Ovary (tissue), 9 donors: ENCODE results near the gene UBE2E3. TPM values are rescaled to one million over a fixed set of nuclear protein-coding genes. Genes with fewer than 3 reads are reported as not detected.

Experiments
- DNase-seq, 5 donors: peaks; one replicate each; pipeline ENCODE4 v3.0.0-alpha.2; 2019 to 2020
- H3K27ac ChIP-seq, 2 donors: fragments of 200-600 bp; one replicate each; pipeline versions ENCODE4 v1.5.1 to v1.8.0; 2019 to 2022
- H3K27me3 ChIP-seq: fragments of 200-600 bp; one replicate; pipeline ENCODE4 v1.8.0; 2022
- H3K36me3 ChIP-seq: fragments of 200-600 bp; sonication (generic); one replicate; pipeline ENCODE4 v1.5.1; 2019
- H3K4me1 ChIP-seq: one replicate; pipeline ENCODE4 v1.8.1; 2013; ENCODE audit warnings: mild to moderate bottlenecking, moderate library complexity; ENCODE audit not compliant: insufficient read depth
- H3K4me3 ChIP-seq: fragments of 200-600 bp; sonication (generic); one replicate; pipeline ENCODE4 v1.5.1; 2017
- H3K9me3 ChIP-seq, 2 donors: fragments of 200-600 bp in 1 of 2; sonication (generic) in 1 of 2; one replicate each; pipeline versions ENCODE4 v1.5.1 to v1.8.1; 2013 to 2019; ENCODE audit warnings: mild to moderate bottlenecking in 1 of 2, moderate library complexity in 1 of 2
- CTCF ChIP-seq, 3 donors: fragments of 450-650 bp in 2 of 3; fragments of 200-600 bp in 1 of 3; IDR thresholded peaks; one replicate each; pipeline versions ENCODE4 v1.5.1 to v1.8.0; 2016 to 2022; ENCODE audit warnings: antibody characterized with exemption in 3 of 3, mild to moderate bottlenecking in 1 of 3
- EP300 ChIP-seq: sonication (generic); formaldehyde crosslinking; IDR thresholded peaks from one replicate; pipeline ENCODE4 v1.6.1; 2017; ENCODE audit warnings: antibody characterized with exemption
- POLR2A ChIP-seq: fragments of 450-650 bp; IDR thresholded peaks from one replicate; pipeline ENCODE4 v1.6.1; 2017; ENCODE audit warnings: antibody characterized with exemption, mild to moderate bottlenecking, moderate library complexity
- WGBS, 3 donors: extraction: QIAGEN DNeasy Blood & Tissue Kit in 1 of 3; methylation state at CpG; one replicate each; pipeline versions ENCODE4 v1.1.5 to v1.1.7; 2013 to 2017; 5-methylcytosine and 5-hydroxymethylcytosine counted together
- intact Hi-C, 4 donors: fragments of 100-400 bp; cut with DNase I; formaldehyde crosslinking; loops; one replicate each; pipeline versions ENCODE4 v1.11.0 to v1.15.1; 2022 to 2023
- polyA plus RNA-seq, 2 donors: library from polyadenylated mRNA; stranded (reverse); fragments of 200-250 nt in 1 of 2; fragments of 350-450 nt in 1 of 2; fragmentation: Illumina TruSeq in 1 of 2; extraction: RNeasy Lipid Tissue Mini Kit (QIAGEN cat#74804) in 1 of 2; gene quantifications; one replicate each; pipeline ENCODE4 v1.2.3, GENCODE V29; 2013 to 2014
- total RNA-seq, 7 donors: library from RNA; depleted of rRNA in 2 of 7; stranded (reverse); fragments of >200 nt in 2 of 7; fragmentation: NEBNext Ultra II Directional in 3 of 7; extraction: Animal tissue kit (Norgen Biotek cat#: 25700) in 3 of 7; gene quantifications; one replicate each; pipeline versions ENCODE4 v1.1.0 to v1.2.4, GENCODE V29; 2016 to 2023
- donor health status: DM: no; HTN: no; CAD: no; lungs with moderate emphysema.
- donor health status: DM: no; HTN: no; CAD: no.
- donor health status: Bipolar disorder and iron deficiency.
- donor health status: DM: yes; HTN: yes; CAD: no.
- donor health status: DM: no; HTN: no; CAD: no.
- donor health status: DM: yes; HTN: yes; CAD: no.

The UBE2E3 gene
- total and polyA plus RNA-seq, 9 donors: 43.0 to 96.3 (median 49.8) TPM

GRCh38 chr2:180990794-180991193, 10.4 kb downstream of the UBE2E3 start:
- WGBS, 3 donors: 98 to 100% (median 100%) methylated on average over 1 of the region's 1 CpG
- H3K4me1 ChIP-seq: no peaks in the 10 kb centered on the region
- no peak for TF ChIP-seq CTCF (IDR thresholded peaks at IDR 0.05)
- no peak for TF ChIP-seq POLR2A
- TF ChIP-seq EP300: no peak
- no peak for DNase-seq
- H3K9me3 ChIP-seq: no peaks in the 10 kb centered on the region
- H3K36me3 ChIP-seq: no peaks in the 10 kb centered on the region
- no peak overlapping the region for H3K27ac ChIP-seq
- H3K4me3 ChIP-seq: no peak overlapping the region
- intact Hi-C loops: no loop called here
- no peaks in the 10 kb centered on the region for H3K27me3 ChIP-seq

- Histone ChIP-seq H3K27ac (no peak overlapping the region), H3K4me3 (no peak overlapping the region), H3K9me3 (no peaks in the 10 kb centered on the region), H3K36me3 (no peaks in the 10 kb centered on the region), H3K27me3 (no peaks in the 10 kb centered on the region), H3K4me1 (no peaks in the 10 kb centered on the region)
- intact Hi-C loops: no loop called here
- 91 to 95% (median 95%) methylated on average over 3 of the region's 3 CpGs for WGBS, 3 donors
- TF ChIP-seq CTCF (IDR thresholded peaks at IDR 0.05) (no peak), POLR2A (no peak), EP300 (no peak)
- DNase-seq: no peak
Measured at GRCh38 chr2:180991361-180991760, 11.0 kb downstream of the UBE2E3 start.

- H3K4me1 ChIP-seq: no peaks in the 10 kb centered on the region
- TF ChIP-seq POLR2A (no peak), CTCF (IDR thresholded peaks at IDR 0.05) (no peak), EP300 (no peak)
- WGBS, 3 donors: 64 to 70% (median 70%) methylated on average over 4 of the region's 4 CpGs
- H3K36me3 ChIP-seq: no peaks in the 10 kb centered on the region
- intact Hi-C loops: no loop called here
- H3K27me3 ChIP-seq: no peaks in the 10 kb centered on the region
- no peaks in the 10 kb centered on the region for H3K9me3 ChIP-seq
- DNase-seq: no peak
- H3K27ac ChIP-seq: no peak overlapping the region
- H3K4me3 ChIP-seq: no peak overlapping the region
Measured at GRCh38 chr2:180991820-180992219, 11.4 kb downstream of the UBE2E3 start.

DNA sequence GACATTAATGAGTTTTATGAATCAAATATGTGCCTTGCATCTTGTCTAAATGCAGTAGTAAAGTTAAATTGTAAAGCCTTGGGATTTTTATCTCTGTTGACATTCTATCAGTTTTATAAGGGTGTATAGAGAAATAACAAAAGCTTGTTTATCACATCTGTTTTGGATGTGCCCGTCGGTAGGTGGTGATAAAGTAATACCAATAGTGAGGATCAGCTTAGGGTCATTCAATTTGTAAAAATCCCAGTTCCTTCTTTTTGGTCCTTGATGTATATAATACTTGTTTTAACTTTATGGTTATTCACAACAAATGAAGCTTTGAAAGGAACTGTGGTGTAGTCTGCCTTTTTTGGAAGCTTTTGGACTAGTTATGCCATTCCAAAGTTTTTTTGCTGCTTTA, 12.6 kb downstream of the UBE2E3 start:
- DNase-seq: no peak
- H3K4me1 ChIP-seq: no peaks in the 10 kb centered on the region
- no peak overlapping the region for H3K4me3 ChIP-seq
- TF ChIP-seq POLR2A (no peak), CTCF (IDR thresholded peaks at IDR 0.05) (no peak), EP300 (no peak)
- H3K9me3 ChIP-seq: no peaks in the 10 kb centered on the region
- no peak overlapping the region for H3K27ac ChIP-seq
- no peaks in the 10 kb centered on the region for H3K27me3 ChIP-seq
- no peaks in the 10 kb centered on the region for H3K36me3 ChIP-seq
- WGBS, 3 donors: 16 to 40% (median 17%) methylated on average over 2 of the region's 2 CpGs
- intact Hi-C loops: no loop called here
